C4-2B (cell line): Measurements from ENCODE around the gene PTPRT.

Experiments used
- CTCF ChIP-seq: fragments of 450-650 bp; conservative IDR thresholded peaks from 2 replicates; pipeline ENCODE4 v1.5.1; 2017; ENCODE audit warnings: mild to moderate bottlenecking
- ZFX ChIP-seq: fragments of 450-650 bp; IDR thresholded peaks from 2 replicates; pipeline ENCODE4 v1.6.1; 2017

DNA sequence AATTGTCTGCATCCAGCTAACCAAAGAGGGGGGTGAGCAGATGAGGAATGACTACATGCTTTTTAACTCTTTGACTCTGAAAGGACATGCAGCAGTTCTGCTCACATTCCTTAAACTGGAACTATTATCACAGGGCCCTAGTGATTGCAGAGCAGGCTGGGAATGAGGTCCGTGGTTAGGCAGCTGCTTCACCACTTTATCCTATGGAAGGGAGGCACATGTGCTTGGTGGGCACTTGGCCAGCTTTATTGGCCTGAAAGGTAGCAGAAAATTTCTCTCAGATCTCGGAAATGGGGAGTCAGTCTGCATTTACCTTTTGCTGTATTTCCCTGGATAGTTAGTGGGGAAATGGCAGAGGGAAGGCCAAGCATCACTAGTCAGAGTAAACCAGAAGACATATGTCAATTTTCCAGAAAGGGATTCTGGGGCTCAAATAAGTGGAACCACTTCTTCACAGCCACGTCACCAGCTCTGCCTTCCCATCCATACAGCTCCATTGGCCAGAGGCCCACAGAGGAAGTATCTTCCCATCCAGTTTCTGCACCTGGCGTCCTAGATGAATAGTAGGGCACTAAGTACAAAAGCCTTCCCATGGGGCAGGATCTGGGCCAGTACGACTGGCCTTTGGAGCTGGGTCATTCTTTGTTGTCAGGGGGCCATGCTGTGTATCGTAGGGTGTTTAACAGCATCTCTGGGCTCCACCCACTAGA, 444.8 kb downstream of the PTPRT start:
- TF ChIP-seq CTCF (no peak), ZFX (no peak)
